HUES64 (cell line): ENCODE measurements around the gene RALGAPB.
A peak's percentile ranks its signal among the peaks of the same experiment; 100 is the strongest.
"Not testable (repeated sequence)": the region's sequence is repeated elsewhere in the genome, so short reads cannot be mapped to it uniquely, and the experiment has no call there.

Experiments used
- H3K27ac ChIP-seq: 2 replicates; pipeline ENCODE4 v1.7.0; 2013; ENCODE audit warnings: low read depth, low read length, inconsistent platforms
- H3K27me3 ChIP-seq: 2 replicates; pipeline ENCODE4 v1.6.1; 2013; ENCODE audit warnings: mild to moderate bottlenecking, low read length; ENCODE audit not compliant: insufficient read depth
- H3K36me3 ChIP-seq: 2 replicates; pipeline ENCODE4 v1.6.1; 2013; ENCODE audit warnings: mild to moderate bottlenecking, low read length; ENCODE audit not compliant: insufficient read depth
- H3K4me1 ChIP-seq: 2 replicates; pipeline ENCODE4 v1.6.1; 2013; ENCODE audit warnings: mild to moderate bottlenecking, low read length, moderate library complexity; ENCODE audit not compliant: insufficient read depth
- H3K4me3 ChIP-seq: 2 replicates; pipeline ENCODE4 v1.5.1; 2013; ENCODE audit warnings: mild to moderate bottlenecking, low read length, moderate library complexity
- H3K9ac ChIP-seq: 2 replicates; pipeline ENCODE4 v1.6.1; 2013; ENCODE audit warnings: mild to moderate bottlenecking, low read depth, low read length
- H3K9me3 ChIP-seq: 2 replicates; pipeline ENCODE4 v1.6.1; 2013; ENCODE audit warnings: low read depth, low read length; ENCODE audit not compliant: insufficient read depth
- WGBS: fragments of 150-250, 120-280 bp; methylation state at CpG from one replicate; pipeline ENCODE4 v1.1.7; 2013; ENCODE audit warnings: missing lambda C conversion rate; 5-methylcytosine and 5-hydroxymethylcytosine counted together

RALGAPB gene

DNA sequence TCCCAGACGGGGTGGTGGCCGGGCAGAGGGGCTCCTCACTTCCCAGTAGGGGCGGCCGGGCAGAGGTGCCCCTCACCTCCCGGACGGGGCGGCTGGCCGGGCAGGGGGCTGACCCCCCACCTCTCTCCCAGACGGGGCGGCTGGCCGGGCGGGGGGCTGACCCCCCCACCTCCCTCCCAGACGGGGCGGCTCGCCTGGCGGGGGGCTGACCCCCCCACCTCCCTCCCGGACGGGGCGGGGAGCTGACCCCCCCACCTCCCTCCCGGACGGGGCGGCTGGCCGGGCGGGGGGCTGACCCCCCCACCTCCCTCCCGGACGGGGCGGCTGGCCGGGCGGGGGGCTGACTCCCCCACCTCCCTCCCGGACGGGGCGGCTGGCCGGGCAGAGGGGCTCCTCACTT is 11.5 kb upstream of the RALGAPB start:
- not testable (repeated sequence) for H3K36me3 ChIP-seq, H3K4me1 ChIP-seq, H3K27ac ChIP-seq, H3K9me3 ChIP-seq, H3K4me3 ChIP-seq, H3K9ac ChIP-seq, H3K27me3 ChIP-seq
- WGBS: 92% methylated on average over 11 of the region's 33 CpGs

DNA sequence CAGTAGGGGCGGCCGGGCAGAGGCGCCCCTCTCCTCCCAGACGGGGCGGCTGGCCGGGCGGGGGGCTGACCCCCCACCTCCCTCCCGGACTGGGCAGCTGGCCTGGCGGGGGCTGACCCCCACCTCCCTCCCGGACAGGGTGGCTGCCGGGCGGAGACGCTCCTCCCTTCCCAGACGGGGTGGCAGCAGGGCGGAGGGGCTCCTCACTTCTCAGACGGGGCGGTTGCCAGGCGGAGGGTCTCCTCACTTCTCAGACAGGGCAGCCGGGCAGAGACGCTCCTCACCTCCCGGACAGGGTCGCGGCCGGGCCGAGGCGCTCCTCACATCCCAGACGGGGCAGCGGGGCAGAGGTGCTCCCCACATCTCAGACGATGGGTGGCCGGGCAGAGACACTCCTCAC is 11.1 kb upstream of the RALGAPB start:
- not testable (repeated sequence) for H3K27me3 ChIP-seq, H3K9me3 ChIP-seq, H3K27ac ChIP-seq, H3K9ac ChIP-seq, H3K36me3 ChIP-seq, H3K4me3 ChIP-seq, H3K4me1 ChIP-seq
- WGBS: 98% methylated on average over 30 of the region's 30 CpGs

DNA sequence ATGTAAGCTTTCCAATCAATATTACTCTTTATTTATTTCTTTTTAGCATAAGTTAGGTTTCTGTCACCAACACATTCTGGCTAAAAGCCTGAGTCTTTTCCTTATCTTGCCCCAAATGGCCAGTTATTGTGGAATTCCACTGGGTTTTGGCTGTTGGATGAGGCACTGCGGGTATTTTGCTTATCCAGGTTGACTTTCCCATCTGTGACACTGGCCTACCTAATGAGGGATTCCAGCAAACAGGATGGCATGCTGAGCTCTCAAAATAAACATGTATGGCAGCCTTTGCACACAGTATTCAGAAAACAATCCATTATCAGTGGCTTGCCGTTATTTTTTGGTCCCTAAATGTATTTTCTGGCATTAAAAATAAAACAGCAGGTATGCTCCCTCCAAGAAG is 6.5 kb upstream of the RALGAPB start:
- WGBS: 91% methylated on average over 2 of the region's 2 CpGs
- H3K9ac ChIP-seq: no peak overlapping the region
- H3K27ac ChIP-seq: no peak overlapping the region
- H3K36me3 ChIP-seq: no peaks in the 10 kb centered on the region
- H3K9me3 ChIP-seq: no peaks in the 10 kb centered on the region
- no peaks in the 10 kb centered on the region for H3K27me3 ChIP-seq
- H3K4me1 ChIP-seq: no peaks in the 10 kb centered on the region
- no peak overlapping the region for H3K4me3 ChIP-seq

DNA sequence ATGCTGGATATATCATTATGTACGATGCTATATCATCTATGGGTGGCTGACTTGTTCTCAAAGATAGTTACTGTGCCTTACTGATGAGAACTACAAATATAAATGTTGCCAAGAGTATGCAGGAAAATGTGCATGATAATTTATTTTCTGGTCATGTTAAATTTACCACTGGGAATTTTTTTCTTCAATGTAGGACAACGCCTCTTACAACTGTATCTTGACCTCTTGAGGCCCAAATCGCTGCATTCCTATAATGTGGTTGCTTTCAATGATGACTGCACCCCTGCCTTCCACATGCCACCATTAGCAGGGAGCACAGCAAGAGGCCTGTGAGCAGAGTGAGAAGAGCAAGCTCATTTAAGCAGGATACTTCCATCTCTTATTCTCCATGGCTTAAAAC is 5.7 kb upstream of the RALGAPB start:
- Histone ChIP-seq H3K4me3 (no peak overlapping the region), H3K27ac (no peak overlapping the region)
- 93% methylated on average over 3 of the region's 3 CpGs for WGBS

DNA sequence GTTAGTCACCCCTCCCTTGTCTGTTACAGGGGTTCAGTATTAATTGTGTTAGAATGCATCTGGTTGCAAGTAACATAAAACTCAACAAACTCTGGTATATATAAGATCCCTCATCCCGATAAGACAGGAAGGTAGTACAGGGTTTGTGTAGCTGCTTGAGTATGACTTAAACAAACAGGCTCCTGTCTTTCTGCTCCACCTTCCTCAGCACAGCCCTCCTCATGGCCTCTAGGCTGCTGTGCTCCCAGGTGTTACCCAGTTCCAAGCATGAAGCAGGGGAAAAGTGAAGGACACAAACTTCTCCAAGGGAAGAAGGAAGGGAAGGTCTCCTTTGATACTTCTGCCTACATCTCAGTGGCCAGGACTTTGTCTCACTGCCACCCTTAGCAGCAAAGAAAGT is 1.4 kb upstream of the RALGAPB start:
- Histone ChIP-seq H3K4me1 (no peaks in the 10 kb centered on the region), H3K27ac (no peak overlapping the region), H3K9me3 (no peaks in the 10 kb centered on the region), H3K9ac (no peak overlapping the region), H3K27me3 (no peaks in the 10 kb centered on the region), H3K4me3 (no peak overlapping the region), H3K36me3 (no peaks in the 10 kb centered on the region)
- WGBS: no CpG with 5 or more reads among the region's 1 CpG

More for the DNA sequence above, 5.7 kb upstream of the RALGAPB start:
- no peaks in the 10 kb centered on the region for H3K27me3 ChIP-seq
- H3K36me3 ChIP-seq: no peaks in the 10 kb centered on the region
- H3K4me1 ChIP-seq: no peaks in the 10 kb centered on the region
- H3K9me3 ChIP-seq: no peaks in the 10 kb centered on the region
- no peak overlapping the region for H3K9ac ChIP-seq

DNA sequence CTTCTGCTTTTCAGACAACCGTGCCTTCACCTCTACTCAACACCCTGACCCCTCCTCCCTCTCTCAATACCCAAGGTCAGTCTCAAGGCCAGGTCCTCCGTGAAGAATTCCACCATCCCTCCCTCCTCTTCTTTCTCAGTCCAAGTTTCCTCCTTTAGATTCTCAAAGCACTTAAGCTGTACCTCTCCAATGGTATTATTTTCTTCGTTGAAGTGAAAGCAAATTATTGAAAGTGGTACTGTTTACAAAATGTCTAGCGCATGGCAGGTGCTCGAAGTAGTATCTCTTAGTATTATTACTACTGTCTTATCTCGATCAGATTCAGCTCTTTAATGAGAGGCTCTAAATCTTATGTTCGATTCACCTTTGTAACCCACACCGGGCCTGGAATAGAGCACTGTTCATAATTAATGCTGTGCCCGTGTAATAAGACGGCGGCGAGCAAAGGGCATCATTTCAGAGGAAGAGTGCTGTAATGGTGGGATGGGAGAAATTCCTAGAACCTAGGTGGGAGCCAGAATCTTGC is 593 bp upstream of the RALGAPB start:
- H3K4me3 ChIP-seq: peak overlapping the region; percentile 85
- H3K9me3 ChIP-seq: no peaks in the 10 kb centered on the region
- H3K27me3 ChIP-seq: no peaks in the 10 kb centered on the region
- H3K27ac ChIP-seq: peak overlapping the region; percentile 51
- WGBS: 45% methylated on average over 12 of the region's 12 CpGs
- no peaks in the 10 kb centered on the region for H3K4me1 ChIP-seq
- no peaks in the 10 kb centered on the region for H3K36me3 ChIP-seq
- H3K9ac ChIP-seq: peak overlapping the region; percentile 60

- no peaks in the 10 kb centered on the region for H3K27me3 ChIP-seq
- WGBS: 21% methylated on average over 8 of the region's 10 CpGs
- H3K27ac ChIP-seq: peak overlapping the region; percentile 91; the same call in 1 of the 2 replicates
- no peaks in the 10 kb centered on the region for H3K4me1 ChIP-seq
- peak overlapping the region; percentile 85 for H3K4me3 ChIP-seq
- H3K9me3 ChIP-seq: no peaks in the 10 kb centered on the region
- H3K36me3 ChIP-seq: no peaks in the 10 kb centered on the region
- H3K9ac ChIP-seq: peak overlapping the region; percentile 82
These were observed 738 bp downstream of the RALGAPB start for GRCh38 chr20:38473367-38473795.

DNA sequence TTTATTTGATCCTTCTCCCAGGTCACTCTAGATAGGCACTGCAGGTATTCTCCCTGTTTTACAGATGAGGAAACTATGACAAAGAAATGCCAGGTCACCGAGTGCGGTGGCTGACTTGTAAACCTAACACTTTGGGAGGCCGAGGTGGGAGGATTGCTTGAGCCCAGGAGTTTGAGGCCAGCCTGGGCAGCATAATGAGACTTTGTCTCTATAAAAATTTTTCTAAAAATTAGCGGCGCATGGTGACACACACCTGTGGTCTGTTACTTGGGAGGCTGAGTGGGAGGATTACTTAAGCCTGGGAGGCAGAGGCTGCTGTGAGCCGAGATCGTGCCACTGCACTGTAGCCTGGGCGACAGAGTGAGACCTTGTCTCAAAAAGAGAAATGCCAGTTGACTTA is 5.1 kb downstream of the RALGAPB start:
- no peaks in the 10 kb centered on the region for H3K9me3 ChIP-seq

DNA sequence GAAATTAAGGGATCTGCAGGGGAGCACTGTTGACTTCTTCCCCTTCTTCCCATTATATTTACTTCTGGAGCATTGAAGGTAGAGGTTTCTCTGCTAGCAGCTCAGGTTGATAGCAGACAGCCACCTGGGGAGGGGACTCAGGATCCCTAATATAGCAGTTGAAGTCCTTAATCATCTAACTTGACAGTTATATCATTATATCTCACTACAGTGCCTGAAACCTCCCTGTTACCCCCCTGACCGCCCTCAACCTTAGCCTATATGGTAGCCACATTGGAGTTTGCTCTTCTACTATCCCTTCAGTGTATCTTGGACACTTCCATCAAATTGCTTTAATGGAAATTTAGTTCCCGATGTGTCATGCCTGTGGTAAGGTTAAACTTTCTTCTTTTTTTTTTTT is 7.0 kb downstream of the RALGAPB start:
- Histone ChIP-seq H3K27me3 (no peaks in the 10 kb centered on the region), H3K9ac (no peak overlapping the region), H3K9me3 (no peaks in the 10 kb centered on the region), H3K36me3 (0 out of 2 replicates have a peak, but pooled peaks cover 5% of the 10 kb centered on the region), H3K4me3 (no peak overlapping the region), H3K4me1 (no peaks in the 10 kb centered on the region), H3K27ac (no peak overlapping the region)
- 94% methylated on average over 2 of the region's 2 CpGs for WGBS

More for the DNA sequence above, 5.1 kb downstream of the RALGAPB start:
- WGBS: 96% methylated on average over 8 of the region's 8 CpGs
- H3K27me3 ChIP-seq: no peaks in the 10 kb centered on the region
- H3K4me1 ChIP-seq: no peaks in the 10 kb centered on the region
- H3K4me3 ChIP-seq: no peak overlapping the region
- no peak overlapping the region for H3K9ac ChIP-seq
- H3K27ac ChIP-seq: no peak overlapping the region
- H3K36me3 ChIP-seq: 0 out of 2 replicates have a peak, but pooled peaks cover 5% of the 10 kb centered on the region

GRCh38 chr20:38485041-38485440 is 12.4 kb downstream of the RALGAPB start:
- no peak overlapping the region for H3K27ac ChIP-seq
- H3K4me3 ChIP-seq: no peak overlapping the region
- no peak overlapping the region for H3K9ac ChIP-seq
- H3K27me3 ChIP-seq: no peaks in the 10 kb centered on the region
- no peaks in the 10 kb centered on the region for H3K4me1 ChIP-seq
- H3K9me3 ChIP-seq: no peaks in the 10 kb centered on the region
- peaks cover 25% of the 10 kb centered on the region for H3K36me3 ChIP-seq

DNA sequence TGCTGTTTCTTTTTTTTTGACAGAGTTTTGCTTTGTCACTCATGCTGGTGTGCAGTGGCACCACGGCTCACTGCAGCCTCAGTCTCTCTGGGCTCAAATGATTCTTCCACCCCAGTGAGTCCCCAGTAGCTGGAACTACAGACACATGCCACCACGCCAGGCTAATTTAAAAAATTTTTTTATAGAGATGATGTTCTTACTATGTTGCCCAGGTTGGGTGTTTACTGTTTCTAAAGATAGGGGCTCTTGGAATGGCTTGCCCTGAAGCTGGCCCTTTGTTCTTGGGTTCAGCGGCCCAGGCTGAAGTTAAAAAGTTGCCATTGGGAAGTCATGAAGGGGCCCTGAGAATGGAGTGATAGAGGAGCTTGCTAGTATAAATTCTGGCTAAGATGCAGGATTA is 16.5 kb downstream of the RALGAPB start:
- 92% methylated on average over 3 of the region's 3 CpGs for whole genome bisulfite sequencing
- H3K4me3 ChIP-seq: no peak overlapping the region
- no peak overlapping the region for H3K27ac ChIP-seq
- H3K9ac ChIP-seq: no peak overlapping the region
- H3K9me3 ChIP-seq: no peaks in the 10 kb centered on the region
- no peaks in the 10 kb centered on the region for H3K27me3 ChIP-seq
- peaks cover 53% of the 10 kb centered on the region for H3K36me3 ChIP-seq
- no peaks in the 10 kb centered on the region for H3K4me1 ChIP-seq

GRCh38 chr20:38497246-38497935 is 24.7 kb downstream of the RALGAPB start:
- no peak overlapping the region for H3K27ac ChIP-seq
- H3K4me3 ChIP-seq: no peak overlapping the region
- WGBS: 97% methylated on average over 8 of the region's 8 CpGs
- peaks cover 94% of the 10 kb centered on the region for H3K36me3 ChIP-seq
- H3K27me3 ChIP-seq: no peaks in the 10 kb centered on the region
- no peaks in the 10 kb centered on the region for H3K9me3 ChIP-seq
- H3K9ac ChIP-seq: no peak overlapping the region
- no peaks in the 10 kb centered on the region for H3K4me1 ChIP-seq
